ENCODE measurements around the gene GSAP.

GRCh38 chr7:77270094-77270480, 146.1 kb downstream of the GSAP start:
- no peak for TF ChIP-seq MAX (CRISPR knock-in tag; IDR thresholded peaks at IDR 0.05)
- no peak for TF ChIP-seq CTCF (IDR thresholded peaks at IDR 0.05)
